Fibroblast of pulmonary artery (primary cell): ENCODE results near the gene HPCA.

Experiments
- DNase-seq: peaks from one replicate; pipeline ENCODE4 v3.0.0-alpha.2; 2010; ENCODE audit warnings: low read depth
- H3K4me3 ChIP-seq: replicated peaks from 2 replicates; pipeline ENCODE4 v1.5.1; 2011; ENCODE audit warnings: low read depth, mild to moderate bottlenecking, control low read depth, low read length, moderate library complexity
- CTCF ChIP-seq: IDR thresholded peaks from 2 replicates; pipeline ENCODE4 v1.5.1; 2011; ENCODE audit warnings: mild to moderate bottlenecking, control low read depth, low read length, inconsistent platforms; ENCODE audit errors: missing control alignments

Gene HPCA

GRCh38 chr1:32878183-32878582 is 8.1 kb upstream of the HPCA start:
- H3K4me3 ChIP-seq: no peak overlapping the region
- peak; percentile 50 for DNase-seq
- TF ChIP-seq CTCF: no peak

GRCh38 chr1:32878637-32879041 is 7.7 kb upstream of the HPCA start:
- H3K4me3 ChIP-seq: no peak overlapping the region
- no peak for TF ChIP-seq CTCF
- DNase-seq: no peak

- no peak for DNase-seq
- no peak for TF ChIP-seq CTCF
- H3K4me3 ChIP-seq: no peak overlapping the region
Measured at GRCh38 chr1:32881291-32881690, 5.0 kb upstream of the HPCA start.

GRCh38 chr1:32881871-32882850 is 4.1 kb upstream of the HPCA start:
- no peak overlapping the region for H3K4me3 ChIP-seq
- no peak for DNase-seq
- TF ChIP-seq CTCF: no peak

- no peak for DNase-seq
- H3K4me3 ChIP-seq: no peak overlapping the region
- no peak for TF ChIP-seq CTCF
Measured at GRCh38 chr1:32883338-32884031, 2.8 kb upstream of the HPCA start.

- no peak for DNase-seq
- TF ChIP-seq CTCF: no peak
- H3K4me3 ChIP-seq: no peak overlapping the region
Measured at GRCh38 chr1:32884032-32884372, 2.3 kb upstream of the HPCA start.
